Mucosa of rectum (tissue), 2 donors: ENCODE measurements around the gene COX11.
A peak's percentile ranks its signal among the peaks of the same experiment; 100 is the strongest.

Experiments used
- H3K27ac ChIP-seq, 2 donors: one replicate each; pipeline ENCODE4 v1.7.0; 2013; ENCODE audit warnings: inconsistent platforms in 2 of 2, low read depth in 2 of 2, low read length in 2 of 2
- H3K27me3 ChIP-seq, 2 donors: one replicate each; pipeline ENCODE4 v1.7.0; 2013; ENCODE audit warnings: low read length in 2 of 2; ENCODE audit not compliant: control insufficient read depth in 2 of 2, insufficient read depth in 2 of 2
- H3K36me3 ChIP-seq, 2 donors: one replicate each; pipeline ENCODE4 v1.7.0; 2013; ENCODE audit warnings: low read length in 2 of 2; ENCODE audit not compliant: control insufficient read depth in 2 of 2, insufficient read depth in 2 of 2
- H3K4me1 ChIP-seq, 2 donors: one replicate each; pipeline ENCODE4 v1.7.0; 2013; ENCODE audit warnings: low read length in 2 of 2, mild to moderate bottlenecking in 1 of 2; ENCODE audit not compliant: control insufficient read depth in 2 of 2, insufficient read depth in 2 of 2
- H3K4me3 ChIP-seq, 2 donors: one replicate each; pipeline ENCODE4 v1.7.0; 2013; ENCODE audit warnings: low read length in 2 of 2
- H3K9ac ChIP-seq, 2 donors: one replicate each; pipeline ENCODE4 v1.7.0; 2013; ENCODE audit warnings: low read length in 2 of 2, low read depth in 1 of 2, mild to moderate bottlenecking in 1 of 2
- H3K9me3 ChIP-seq, 2 donors: one replicate each; pipeline ENCODE4 v1.7.0; 2013; ENCODE audit warnings: low read length in 2 of 2; ENCODE audit not compliant: control insufficient read depth in 2 of 2
- donor health status: healthy.
- donor health status: Normal muscosa, but diverticular disease.

COX11 gene, protein sequence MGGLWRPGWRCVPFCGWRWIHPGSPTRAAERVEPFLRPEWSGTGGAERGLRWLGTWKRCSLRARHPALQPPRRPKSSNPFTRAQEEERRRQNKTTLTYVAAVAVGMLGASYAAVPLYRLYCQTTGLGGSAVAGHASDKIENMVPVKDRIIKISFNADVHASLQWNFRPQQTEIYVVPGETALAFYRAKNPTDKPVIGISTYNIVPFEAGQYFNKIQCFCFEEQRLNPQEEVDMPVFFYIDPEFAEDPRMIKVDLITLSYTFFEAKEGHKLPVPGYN

DNA sequence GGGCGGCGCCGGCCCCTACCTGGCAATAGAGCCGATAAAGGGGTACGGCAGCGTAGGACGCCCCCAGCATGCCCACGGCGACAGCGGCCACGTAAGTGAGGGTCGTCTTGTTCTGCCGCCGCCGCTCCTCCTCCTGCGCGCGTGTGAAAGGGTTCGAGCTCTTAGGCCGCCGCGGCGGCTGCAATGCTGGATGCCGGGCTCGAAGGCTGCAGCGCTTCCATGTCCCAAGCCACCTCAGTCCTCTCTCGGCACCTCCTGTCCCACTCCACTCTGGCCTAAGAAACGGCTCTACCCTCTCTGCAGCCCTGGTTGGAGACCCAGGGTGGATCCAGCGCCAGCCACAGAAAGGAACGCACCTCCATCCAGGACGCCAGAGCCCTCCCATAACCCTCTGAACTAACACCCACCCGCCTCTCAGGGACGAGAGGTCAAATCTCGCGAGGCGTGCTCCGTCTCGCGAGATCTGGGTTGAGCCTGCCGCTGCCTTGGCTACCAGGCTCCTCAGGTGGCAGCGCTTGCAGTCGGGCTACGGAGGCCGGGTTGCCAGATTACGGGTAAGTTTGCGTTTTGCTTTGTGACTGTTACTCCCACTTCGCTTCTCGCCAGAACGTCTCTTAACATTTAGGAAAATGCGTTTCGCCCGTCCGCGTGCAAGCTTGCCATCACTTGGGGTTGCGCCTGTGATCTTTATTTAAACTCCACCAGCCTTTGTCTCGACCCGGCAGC, at the start of gene COX11, which contains the start of gene STXBP4:
Gene COX11, minus strand, starts transcription at position 393 of the 726 bp plus-strand sequence. Its CDS starts 8 bp downstream, at position 385.
Gene STXBP4, plus strand, starts transcription at position 504 of the 726 bp plus-strand sequence. CDS start 17,455 bp downstream, outside the sequence.
- Histone ChIP-seq H3K4me3 (peak within 1 kb of the TSS; percentile 96), H3K9me3 (no peaks in the 10 kb centered on the region), H3K27me3 (no peaks in the 10 kb centered on the region), H3K36me3 (peaks cover 9 to 12% of the 10 kb centered on the region in 2 donors), H3K9ac (peak within 1 kb of the TSS; percentile 73 to 92), H3K27ac (peak within 1 kb of the TSS; percentile 64 to 79), H3K4me1 (peaks cover 8 to 15% of the 10 kb centered on the region in 2 donors)

GRCh38 chr17:55005520-55005919, 37.1 kb upstream of the COX11 start:
- H3K27ac ChIP-seq, result no peak overlapping the region
- no peak overlapping the region for H3K9ac ChIP-seq
- H3K4me1 ChIP-seq, result no peaks in the 10 kb centered on the region
- H3K4me3 ChIP-seq, result no peak overlapping the region
- no peaks in the 10 kb centered on the region for H3K27me3 ChIP-seq
- no peaks in the 10 kb centered on the region for H3K9me3 ChIP-seq
- H3K36me3 ChIP-seq, result peaks cover 0 to 3% of the 10 kb centered on the region in 2 donors

- Histone ChIP-seq H3K9me3 (no peaks in the 10 kb centered on the region), H3K36me3 (peaks cover 0 to 3% of the 10 kb centered on the region in 2 donors), H3K4me1 (no peaks in the 10 kb centered on the region), H3K27me3 (no peaks in the 10 kb centered on the region), H3K9ac (no peak overlapping the region), H3K27ac (no peak overlapping the region), H3K4me3 (no peak overlapping the region)
These were observed 36.0 kb upstream of the COX11 start for GRCh38 chr17:55004484-55004883.

- Histone ChIP-seq H3K27me3 (no peaks in the 10 kb centered on the region), H3K27ac (no peak overlapping the region), H3K9ac (no peak overlapping the region), H3K9me3 (no peaks in the 10 kb centered on the region), H3K4me1 (no peaks in the 10 kb centered on the region), H3K36me3 (no peaks in the 10 kb centered on the region), H3K4me3 (no peak overlapping the region)
These were observed 34.0 kb upstream of the COX11 start for GRCh38 chr17:55002458-55002857.

- no peak overlapping the region for H3K27ac ChIP-seq
These were observed 28.0 kb upstream of the COX11 start for GRCh38 chr17:54996441-54996840.

GRCh38 chr17:54992797-54993639, 24.6 kb upstream of the COX11 start:
- Histone ChIP-seq H3K4me1 (no peaks in the 10 kb centered on the region), H3K27me3 (no peaks in the 10 kb centered on the region), H3K9ac (no peak overlapping the region), H3K9me3 (no peaks in the 10 kb centered on the region), H3K36me3 (no peaks in the 10 kb centered on the region), H3K27ac (no peak overlapping the region), H3K4me3 (no peak overlapping the region)

More at GRCh38 chr17:54996441-54996840, 28.0 kb upstream of the COX11 start:
- Histone ChIP-seq H3K9ac (no peak overlapping the region), H3K36me3 (no peaks in the 10 kb centered on the region), H3K4me1 (no peaks in the 10 kb centered on the region), H3K9me3 (no peaks in the 10 kb centered on the region), H3K27me3 (no peaks in the 10 kb centered on the region), H3K4me3 (no peak overlapping the region)

DNA sequence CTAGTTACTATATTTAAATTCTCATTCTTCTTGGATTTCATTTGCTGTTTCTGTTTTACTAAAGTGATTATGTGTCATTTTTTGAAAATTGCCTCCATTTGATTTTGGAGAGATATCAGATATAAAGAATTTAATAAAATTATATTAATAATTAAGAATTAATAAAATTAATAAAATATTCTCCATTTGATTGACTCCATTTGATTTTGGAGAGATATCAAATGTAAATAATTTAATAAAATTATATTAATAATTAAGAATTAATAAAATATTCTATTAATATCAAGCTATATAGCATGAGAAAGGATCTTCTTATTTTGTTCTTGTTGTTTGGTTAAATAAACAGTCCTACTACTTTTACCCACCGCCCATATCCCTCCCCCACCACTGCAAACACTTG, 23.1 kb upstream of the COX11 start:
- no peak overlapping the region for H3K9ac ChIP-seq
- H3K27me3 ChIP-seq, result no peaks in the 10 kb centered on the region
- no peak overlapping the region for H3K4me3 ChIP-seq
- no peak overlapping the region for H3K27ac ChIP-seq
- no peaks in the 10 kb centered on the region for H3K9me3 ChIP-seq
- no peaks in the 10 kb centered on the region for H3K36me3 ChIP-seq
- H3K4me1 ChIP-seq, result no peaks in the 10 kb centered on the region

GRCh38 chr17:54990118-54990517, 21.7 kb upstream of the COX11 start:
- Histone ChIP-seq H3K4me3 (no peak overlapping the region), H3K9me3 (no peaks in the 10 kb centered on the region), H3K9ac (no peak overlapping the region), H3K27ac (no peak overlapping the region), H3K36me3 (no peaks in the 10 kb centered on the region), H3K27me3 (no peaks in the 10 kb centered on the region), H3K4me1 (no peaks in the 10 kb centered on the region)

DNA sequence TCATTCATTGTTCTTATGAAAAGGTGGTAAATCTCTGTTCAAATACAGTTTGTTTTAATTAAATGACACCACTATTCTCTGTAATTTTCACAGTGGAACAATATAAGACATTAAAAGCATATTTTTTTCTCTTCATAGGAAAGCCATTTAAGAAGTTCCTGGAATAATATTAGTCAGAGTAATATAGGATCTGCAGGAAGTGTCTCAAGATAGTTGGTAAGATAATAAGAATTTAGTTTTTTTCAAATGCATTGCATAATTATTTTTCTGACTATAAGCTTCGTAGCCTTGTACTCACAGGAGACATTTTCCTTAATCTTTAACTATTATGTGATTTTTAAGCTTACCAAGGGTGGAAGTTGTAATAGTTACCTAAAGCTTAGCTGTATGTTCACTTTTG, 17.0 kb upstream of the COX11 start:
- Histone ChIP-seq H3K4me3 (no peak overlapping the region), H3K4me1 (no peaks in the 10 kb centered on the region), H3K27ac (no peak overlapping the region), H3K9me3 (no peaks in the 10 kb centered on the region), H3K9ac (no peak overlapping the region), H3K27me3 (no peaks in the 10 kb centered on the region), H3K36me3 (no peaks in the 10 kb centered on the region)

- Histone ChIP-seq H3K4me3 (no peak overlapping the region), H3K27me3 (no peaks in the 10 kb centered on the region), H3K9me3 (no peaks in the 10 kb centered on the region), H3K36me3 (no peaks in the 10 kb centered on the region), H3K4me1 (no peaks in the 10 kb centered on the region), H3K27ac (no peak overlapping the region), H3K9ac (no peak overlapping the region)
These were observed 14.8 kb upstream of the COX11 start for GRCh38 chr17:54983260-54983659.
